HK-2 (cell line): ENCODE data around the gene ARSA.
"Not testable (repeated sequence)": the region's sequence is repeated elsewhere in the genome, so short reads cannot be mapped to it uniquely, and the experiment has no call there.

Source experiments
- DNase-seq: peaks from one replicate; pipeline ENCODE4 v3.0.0-alpha.2; 2018; ENCODE audit not compliant: unreplicated experiment

ARSA gene

DNA sequence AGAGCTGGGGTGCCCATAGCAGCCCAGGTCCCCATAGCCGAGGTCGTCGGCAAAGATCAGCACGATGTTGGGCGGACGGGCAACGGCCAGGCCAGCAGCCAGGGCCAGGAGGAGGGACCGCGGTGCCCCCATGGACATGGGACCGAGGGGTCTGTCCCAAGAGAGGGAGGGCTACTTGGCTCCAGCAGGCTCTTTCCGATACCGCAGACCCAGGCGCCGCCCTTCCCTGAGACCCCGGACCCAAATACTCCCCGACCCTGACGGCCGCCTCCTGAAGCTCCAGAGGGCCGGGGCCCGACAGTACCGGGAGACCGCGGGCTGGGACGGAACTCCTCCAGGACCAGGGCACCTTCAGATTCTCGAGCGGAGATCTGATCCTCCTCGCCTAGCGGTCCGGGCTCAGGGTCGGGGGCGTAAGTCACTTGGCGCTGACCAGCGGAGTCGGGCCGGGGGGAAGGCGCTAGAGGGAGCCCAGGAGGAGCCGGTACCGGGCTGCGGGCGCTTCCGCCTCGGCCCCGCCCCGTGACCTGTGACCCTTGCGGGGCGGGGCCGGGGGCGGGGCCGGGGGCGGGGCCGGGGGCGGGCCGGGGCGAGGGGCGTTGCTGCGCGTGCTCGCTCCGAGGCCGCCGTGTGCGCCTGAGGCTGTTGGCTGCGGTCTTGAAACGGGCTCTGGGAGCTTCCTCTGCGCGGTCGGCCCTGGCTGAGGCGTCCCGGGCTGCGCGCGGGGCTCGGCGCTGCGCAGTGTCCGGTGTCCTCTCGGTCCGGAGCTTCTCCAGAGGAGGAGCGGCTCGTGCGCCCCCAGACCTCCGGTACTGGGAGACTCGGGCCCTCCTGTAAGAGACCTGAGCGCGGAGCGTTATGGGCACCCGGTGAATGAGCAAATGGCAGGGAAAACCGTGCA, at the start of gene ARSA:
ARSA (minus strand) TSS at position 511 of the 901 bp plus-strand sequence; CDS start at position 138, 373 bp downstream.
- DNase-seq = peak; percentile 85

DNA sequence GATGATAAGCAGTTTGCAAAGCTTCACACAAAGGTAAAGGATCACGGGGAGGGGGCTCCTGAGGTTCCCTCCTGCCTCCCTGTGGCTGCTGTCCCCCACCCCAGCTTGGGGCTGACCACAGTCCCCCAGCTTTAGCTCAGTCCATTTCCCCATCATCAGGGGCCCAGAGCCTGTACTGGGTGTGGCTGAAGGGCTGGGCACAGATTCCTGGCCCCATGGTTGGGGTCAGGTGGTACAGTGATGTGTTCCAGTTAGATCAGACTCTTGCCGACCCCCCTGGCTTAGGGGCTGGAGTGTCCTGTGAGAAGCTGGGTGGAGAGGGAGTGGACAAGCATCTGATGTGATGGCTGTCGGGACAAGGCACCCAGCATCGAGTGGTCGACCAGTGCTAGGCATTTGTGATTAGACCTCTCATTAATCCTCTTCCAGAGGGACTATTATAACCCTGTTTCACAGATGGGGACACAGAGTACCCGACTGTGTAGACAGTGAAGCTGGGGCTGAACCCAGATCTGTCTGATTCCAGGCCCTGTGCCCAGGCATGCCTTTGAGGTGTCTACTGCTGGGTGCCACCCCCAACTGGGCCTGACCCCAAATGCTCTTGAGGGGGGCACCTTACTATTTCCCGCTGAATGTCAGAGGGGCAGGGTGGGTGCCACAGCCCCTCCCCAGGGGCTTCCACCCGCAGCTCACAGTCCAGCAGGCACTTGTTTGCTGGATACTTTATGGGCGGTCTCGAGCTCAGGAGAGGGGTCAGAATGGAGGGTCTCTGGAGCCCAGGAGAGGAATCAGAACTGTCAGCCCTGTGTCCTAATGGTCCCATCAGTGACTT, 48.9 kb upstream of the ARSA start:
- no peak for DNase-seq

DNA sequence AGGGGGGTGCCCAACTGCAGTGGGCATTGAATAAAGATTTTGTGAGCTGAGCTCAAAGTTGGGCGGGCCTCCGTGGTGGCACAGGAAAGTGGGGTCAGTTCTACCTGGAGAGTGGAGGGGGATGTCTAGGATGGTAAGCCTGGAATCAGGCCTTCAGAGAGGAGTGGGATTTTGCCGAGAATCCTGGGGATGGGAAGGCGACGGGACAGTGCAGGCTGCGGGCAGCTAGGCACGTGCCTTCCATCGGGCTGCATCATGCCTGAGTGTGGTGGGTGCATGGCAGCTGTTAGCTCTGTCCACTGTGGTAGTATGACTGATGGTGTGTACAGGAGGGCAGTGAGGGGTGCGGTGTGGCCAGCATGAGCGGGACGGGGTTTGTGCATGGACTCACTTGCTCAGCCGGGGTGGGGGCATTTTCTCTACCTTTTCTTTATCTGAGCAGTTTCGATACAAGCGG, 48.3 kb upstream of the ARSA start:
- no peak for DNase-seq

DNA sequence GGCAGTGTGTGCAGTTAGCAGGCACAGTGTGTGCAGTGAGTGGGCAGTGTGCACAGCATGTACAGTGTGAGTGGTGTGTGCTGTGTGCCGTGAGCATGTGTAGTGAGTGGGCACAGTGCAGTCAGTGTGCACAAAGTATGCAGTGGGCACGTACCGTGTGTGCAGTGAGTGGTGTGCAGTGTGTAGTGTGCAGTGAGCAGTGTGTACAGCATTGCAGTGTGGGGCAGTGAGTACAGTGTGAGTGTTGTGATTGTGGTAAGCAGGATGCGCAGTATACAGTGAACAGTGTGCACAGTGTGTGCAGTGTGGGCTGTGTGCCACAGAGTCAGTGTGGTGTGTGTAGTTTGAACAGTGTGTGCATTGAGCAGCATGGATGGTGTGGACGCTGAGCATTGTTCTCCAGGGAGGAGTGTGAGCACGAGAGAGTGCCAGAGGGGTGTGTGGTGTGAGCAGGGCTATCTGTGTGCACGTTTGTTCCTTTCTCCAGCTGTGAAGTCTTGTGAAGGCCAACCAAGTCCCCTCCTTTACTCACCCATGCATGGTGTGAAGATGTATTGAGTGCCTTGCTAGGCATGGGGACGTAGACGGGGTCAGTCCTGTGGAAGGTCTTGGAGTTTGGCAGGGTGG, 47.7 kb upstream of the ARSA start:
- DNase-seq = no peak

DNA sequence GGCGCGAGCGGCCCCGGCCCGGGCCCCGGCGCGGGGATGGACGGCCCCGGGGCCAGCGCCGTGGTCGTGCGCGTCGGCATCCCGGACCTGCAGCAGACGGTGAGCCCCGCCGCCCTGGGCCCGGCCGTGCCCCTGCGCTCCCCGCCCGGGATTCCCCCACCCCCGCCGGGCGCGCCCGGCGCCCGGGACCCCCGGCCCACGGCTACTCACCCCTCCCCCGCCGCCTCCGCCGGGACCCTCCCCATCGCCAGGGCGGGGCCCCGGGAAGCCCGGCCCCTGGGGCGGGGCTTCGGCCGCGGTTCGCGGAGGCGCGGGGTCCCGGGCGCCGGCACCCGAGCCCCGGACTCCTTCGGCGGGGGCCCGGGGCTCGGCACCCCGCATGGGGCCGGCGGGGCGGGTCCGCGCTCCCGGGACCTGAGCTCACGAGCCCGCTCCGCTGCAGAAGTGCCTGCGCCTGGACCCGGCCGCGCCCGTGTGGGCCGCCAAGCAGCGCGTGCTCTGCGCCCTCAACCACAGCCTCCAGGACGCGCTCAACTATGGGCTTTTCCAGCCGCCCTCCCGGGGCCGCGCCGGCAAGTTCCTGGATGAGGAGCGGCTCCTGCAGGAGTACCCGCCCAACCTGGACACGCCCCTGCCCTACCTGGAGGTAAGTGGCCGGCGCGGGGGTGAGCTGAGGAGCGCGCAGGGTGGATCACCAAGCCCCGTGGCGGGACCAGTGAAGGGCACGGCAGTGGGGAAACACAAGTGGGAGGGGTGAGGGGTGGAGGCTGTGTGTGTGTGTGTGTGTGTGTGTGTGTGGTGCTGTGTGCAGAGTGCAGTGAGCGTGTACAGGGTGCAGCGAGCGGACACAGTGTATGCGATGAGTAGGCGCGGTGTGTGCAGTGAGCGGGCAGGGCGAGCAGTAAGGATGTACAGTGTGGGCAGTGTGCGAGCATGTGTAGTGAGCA, 46.9 kb upstream of the ARSA start:
- peak; percentile 78 for DNase-seq

DNA sequence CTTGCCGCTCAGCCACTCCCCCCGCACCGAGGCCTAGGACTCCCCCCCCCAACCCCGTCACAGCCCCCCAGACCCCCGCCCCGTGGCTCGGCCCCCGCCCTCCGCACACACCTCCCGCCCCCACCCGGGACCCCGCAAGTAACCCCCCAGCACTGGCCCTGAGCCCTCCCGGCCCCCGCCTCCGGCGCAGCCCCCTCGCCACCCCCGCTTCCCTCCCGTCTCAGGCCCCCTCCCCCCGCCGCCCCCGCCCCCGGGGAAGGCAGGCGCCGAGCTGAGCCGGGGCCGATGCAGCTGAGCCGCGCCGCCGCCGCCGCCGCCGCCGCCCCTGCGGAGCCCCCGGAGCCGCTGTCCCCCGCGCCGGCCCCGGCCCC, 46.2 kb upstream of the ARSA start:
- no peak for DNase-seq

DNA sequence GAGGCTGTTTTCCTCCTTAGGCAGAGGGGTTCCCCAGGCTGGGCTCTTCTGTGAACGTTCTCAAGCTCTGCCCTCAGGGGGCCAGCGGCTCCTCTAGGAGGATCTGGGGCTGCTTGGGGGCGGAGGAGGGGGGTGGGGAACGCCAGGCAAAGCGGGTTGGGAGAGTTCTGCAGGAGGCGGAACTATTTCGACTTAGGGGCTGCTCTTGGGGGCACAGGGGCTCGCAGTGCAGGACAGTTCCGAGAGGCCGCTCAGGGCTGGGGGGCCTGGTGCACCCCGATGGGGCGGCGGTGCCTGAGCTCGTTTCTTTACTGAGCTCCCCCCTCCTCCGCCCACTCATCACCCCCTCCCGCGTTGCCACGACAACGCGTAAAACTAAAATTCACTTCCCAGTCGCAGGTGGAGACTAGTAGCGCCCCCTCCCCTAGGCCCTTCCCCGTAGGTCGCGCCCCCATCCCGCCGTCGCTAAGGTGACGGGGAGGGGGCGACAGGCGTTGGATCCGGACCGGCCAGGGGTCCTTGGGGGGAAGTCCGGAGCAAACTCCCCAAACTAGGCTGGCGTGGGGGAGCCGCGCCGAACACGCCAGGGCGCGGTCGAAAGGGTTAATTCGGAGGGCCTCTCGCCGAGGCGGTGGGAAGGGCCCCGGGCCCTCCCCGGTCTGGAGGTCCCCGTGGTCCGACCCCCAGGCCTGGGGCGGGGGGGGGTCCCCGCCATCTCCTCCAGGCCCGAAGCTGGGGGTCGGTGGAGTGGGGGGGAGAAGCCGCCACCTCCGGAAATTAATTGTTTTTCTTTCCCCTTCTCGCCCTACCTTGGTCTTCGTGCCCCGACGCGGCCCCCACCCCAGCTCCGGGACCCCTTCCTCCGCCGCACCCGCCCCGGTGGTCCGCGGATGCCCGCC, 45.5 kb upstream of the ARSA start:
- DNase-seq = no peak

DNA sequence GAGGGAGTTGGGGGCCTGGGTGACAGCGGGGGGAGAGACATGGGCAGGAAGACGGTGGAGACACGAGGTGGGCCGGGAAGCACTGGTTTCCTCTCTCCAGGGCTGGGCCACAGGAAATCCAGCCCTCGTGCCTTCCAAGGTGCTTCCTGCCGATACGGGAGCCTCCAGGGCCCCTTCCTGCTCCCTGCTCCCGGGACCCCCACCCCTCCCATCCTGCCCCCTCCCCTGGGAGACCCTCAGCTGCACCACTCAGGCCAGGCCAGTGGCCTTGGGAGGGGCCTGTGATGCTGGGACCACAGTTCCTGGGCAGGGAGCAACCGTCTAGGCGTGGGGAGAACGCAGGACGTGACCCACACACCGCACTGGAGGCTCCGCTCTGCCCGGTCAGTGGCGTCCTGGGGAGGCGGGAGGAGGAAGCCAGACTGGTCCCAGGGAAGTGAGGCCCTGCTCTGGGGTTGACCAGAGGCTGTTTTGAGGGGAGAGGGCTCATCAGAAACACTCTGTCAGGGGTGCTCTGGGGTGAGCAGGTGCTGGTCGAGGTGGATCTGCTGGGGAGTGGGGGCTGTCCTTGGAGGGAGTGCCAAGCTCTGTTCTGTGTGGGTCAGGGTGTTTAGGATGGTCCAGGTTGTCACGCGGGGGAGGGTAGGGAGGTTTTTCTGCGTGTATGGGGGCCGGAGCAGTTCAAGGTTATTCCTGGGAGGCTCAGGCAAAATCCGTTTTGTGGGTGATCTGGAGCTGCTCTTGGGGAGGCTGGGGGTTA, 44.7 kb upstream of the ARSA start, which contains the start of gene SHANK3:
SHANK3 (plus strand) TSS at position 353 of the 760 bp plus-strand sequence.
- DNase-seq = no peak

DNA sequence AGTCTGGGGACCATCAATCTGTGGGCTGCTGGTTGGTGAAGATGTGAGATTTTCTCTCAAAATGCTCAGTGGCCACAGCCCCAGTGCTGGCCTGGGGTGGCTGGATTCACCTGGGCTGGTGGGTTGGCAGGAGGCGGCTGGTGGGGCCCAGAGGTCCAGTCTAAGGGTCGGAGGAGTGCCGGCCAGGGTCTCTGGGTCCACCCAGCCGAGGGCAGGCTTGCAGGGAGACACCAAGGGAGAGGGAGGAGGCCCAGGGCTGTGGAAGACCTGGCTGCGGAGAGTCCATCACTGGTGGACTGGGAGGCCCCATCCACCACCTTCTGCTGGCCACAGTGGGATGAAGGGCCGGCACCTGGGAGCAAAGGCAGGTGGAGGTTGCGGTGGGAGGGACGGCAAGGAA, 44.1 kb upstream of the ARSA start:
- DNase-seq = no peak

DNA sequence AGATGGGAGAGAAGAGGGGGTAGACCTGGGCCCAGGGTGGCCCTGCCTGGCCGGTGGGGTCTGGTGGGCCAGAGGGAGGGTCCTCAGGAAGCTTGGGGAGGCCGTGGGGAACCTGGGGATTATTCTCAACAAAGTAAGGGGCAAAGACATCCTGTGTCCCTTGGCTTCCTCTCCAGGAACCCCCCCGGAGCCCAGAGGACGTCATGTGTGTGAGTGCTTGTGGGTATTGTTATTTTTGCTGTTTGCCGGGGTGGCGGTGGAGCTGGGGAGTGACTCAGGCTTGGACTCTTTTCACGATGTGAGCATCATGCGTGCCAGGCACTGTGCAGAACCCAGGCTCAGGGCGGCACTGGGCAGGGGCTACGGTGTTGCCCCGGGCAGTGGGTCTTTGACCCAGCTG, 43.7 kb upstream of the ARSA start:
- DNase-seq = no peak

DNA sequence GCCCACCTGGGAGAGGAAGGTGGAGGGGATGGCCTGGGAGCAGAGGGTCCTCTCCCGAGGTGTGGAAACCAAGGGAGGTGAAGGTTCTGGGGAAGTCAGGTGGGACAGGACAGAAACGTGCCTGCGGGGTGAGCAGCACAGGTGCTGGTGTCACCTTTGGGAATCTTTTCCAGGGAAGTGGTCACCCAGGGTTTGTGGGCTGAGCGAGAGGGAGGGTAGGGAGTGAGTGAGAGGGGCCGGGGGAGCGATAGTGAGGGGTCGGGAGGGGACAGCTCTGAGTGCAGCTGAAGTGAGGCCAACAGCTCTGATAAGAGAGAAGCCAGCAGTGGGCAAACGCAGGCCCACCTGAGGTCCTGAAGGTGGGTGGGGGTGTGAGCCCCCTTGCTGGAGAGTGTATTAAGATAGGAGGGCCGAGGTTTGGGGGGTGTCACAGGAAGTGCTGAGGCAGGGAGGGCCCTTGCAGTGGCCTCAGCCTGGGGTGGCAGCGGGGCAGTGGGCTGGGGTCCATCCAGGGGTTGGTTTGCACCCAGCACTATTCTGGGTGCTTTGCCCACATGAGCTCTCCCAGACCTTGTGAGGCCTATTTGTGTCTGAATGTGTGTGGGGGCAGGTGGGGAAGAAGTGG, 43.1 kb upstream of the ARSA start:
- DNase-seq = no peak

DNA sequence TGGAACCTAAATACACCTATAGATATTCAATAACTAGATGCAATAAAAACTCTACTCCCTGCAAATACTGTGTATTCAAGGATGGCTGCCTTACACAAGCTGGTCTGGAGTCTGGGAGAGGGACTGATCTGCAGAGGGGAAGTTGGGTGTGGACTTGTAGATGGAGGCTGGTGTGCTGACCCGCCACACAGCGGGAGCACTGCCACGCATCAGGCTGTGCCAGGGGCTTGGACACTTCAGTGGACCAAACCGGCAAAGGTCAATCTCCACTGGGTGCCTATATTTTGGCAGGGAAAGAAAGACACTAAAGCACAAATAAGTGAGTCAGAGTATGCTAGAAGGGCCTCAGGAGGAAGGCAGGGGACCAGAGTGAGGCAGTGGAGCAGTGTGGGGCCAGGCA, 42.6 kb upstream of the ARSA start:
- no peak for DNase-seq

DNA sequence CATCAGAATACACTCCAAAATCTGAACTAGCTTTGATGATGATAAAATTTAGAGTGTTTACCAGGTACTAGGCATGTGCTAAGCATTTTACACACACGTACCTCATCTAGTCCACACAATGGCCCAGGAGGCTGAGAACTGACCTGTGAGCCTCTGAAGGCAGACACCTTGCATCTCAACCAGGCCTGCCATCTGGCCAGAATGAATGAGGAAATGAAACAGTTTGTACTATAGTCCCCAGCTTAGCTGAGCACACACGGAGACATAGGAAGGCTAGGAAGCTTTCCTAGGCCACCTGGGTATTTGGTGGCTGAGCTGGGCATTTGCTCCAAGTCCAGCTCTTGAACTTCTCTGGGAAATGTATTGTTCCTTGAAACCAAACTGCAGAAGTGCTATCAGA, 37.8 kb upstream of the ARSA start:
- no peak for DNase-seq

DNA sequence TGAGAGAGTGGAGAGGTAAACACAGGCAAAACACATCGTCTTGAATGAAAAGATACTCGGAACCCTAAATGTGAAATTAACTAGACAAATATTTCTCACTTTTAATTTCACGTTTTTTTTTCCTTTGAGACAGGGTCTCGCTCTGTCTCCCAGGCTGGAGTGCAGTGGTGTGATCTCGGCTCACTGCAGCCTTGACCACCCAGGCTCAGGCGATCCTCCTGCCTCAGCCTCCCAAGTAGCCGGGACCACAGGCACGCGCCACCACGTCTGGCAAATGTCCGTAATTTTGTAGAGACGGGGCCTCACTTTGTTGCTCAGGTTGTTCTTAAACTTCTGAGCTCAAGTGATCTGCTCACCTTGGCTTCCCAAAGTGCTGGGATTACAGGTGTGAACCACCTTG, 37.3 kb upstream of the ARSA start:
- no peak for DNase-seq

DNA sequence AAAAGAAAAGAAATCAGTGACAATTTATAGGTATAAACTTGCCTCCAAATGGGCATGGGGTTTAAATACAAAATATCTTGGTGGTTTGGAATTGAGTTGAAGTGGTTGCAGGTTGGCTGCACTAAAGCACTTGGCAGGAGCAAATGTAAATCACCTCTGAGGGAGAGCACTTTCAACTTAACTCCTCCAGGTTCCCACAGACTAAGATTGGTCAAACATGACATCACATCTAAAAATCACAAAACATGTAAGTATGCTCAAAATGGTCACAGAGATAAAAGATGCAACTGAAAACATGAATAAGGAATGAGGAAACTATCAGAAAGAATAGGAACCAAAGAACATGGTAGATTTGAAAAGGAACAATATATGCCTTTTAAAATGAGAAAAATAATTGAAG, 32.4 kb upstream of the ARSA start:
- no peak for DNase-seq

DNA sequence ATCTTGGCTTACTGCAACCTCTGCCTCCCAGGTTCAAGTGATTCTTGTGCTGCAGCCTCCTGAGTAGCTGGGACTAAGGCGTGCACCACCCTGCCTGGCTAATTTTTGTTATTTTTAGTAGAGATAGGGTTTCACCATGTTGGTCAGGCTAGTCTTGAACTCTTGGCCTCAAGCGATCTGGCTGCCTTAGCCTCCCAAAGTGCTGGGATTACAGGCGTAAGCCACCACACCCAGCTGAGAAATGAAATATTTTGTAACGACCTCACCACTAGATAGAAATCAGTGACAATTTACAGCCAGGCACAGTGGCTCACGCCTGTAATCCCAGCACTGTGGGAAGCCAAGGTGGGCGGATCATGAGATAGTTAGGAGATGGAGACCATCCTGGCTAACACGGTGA, 31.8 kb upstream of the ARSA start:
- not testable (repeated sequence) for DNase-seq

DNA sequence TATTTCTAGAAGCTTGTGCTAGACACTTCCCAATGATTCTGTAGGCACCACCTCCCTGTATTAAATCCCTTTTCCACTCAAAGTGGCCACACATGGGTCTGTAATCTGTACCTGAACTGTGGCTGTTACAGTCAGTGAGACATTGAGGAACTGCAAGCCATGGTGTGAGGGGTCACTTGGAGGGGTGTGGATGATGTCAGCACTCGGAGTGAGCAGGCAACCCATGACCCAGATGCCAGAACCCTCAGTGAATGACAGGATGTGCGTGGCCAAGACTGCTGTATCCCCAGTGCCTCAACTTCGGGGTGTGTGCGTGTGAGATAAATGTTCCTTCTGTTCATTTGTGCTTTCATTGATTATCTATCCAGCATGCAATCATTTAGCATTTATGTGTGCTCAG, 30.0 kb upstream of the ARSA start:
- DNase-seq = no peak

DNA sequence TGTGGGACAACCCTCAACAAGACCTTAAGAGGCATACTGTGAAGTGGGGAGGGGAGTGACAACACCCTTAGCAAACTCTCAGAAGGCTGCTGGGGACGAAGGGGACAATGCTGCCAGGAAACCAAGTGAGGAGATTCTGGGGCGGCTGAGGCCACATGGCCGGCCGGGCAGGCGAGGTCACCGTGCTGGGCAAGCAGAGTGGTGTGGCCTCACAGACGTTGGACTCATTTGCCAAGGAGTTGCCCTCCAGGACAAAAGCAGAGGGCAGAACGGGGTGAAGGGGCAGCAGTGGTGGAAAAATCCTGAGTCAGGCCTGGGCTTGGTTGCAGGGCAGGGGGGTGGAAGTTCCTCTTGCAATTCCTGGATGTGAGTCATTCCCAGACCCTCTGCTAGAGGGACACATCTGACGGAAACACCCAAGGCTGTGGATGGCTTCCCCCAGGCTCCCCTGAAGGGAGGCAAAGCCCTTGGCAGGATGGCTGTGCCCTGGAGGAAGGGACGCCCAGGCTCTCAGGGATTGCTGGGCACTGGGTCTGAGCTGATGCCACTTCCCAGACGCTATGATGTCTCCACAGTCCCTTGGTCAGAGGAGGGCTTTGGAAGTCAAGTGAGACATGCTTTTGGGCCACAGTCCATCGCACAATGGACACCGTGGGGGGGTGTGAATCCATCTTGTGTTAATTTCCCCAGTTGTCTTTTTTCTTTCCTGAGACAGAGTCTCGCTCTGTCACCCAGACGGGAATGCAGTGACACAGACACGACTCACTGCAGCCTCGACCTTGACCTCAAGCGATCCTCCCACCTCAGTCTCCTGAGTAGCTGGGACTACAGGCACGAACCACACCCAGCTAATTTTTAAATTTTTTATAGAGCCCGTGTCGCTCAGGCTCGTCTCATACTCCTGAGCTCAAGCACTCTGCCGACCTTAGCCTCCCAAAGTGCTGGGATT, 28.4 kb upstream of the ARSA start:
- DNase-seq = peak; percentile 69
